ENCODE data around the gene ATP5MG. TPM values are rescaled to one million over a fixed set of nuclear protein-coding genes. Genes with fewer than 3 reads are reported as not detected.

ATP5MG gene
- total RNA-seq, 4 donors from 2014 or later = 36.4 to 274 (median 152) TPM

DNA sequence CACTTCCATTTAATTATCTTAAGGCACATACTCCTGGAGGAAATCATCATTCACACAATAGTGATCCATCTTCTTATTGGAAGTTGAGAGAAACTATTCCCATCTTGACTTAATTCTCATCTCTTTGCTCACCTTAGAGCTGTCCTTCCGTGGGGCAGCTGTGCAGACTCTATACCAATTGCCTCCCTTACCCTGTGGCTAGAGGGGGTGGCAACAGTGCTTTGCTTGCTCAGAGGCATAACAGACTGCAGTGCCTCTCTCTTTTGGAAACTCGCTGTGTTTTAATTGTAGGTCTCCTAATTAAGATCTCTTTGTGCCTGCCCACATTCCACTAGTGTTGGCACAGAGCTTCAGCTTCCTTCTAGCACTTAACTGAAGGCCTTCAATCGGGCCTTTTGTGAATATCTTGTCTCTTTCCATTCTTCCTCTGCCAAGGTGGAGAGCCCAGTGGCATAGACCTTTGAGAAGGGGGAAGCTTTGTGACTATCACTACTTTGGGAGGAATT lies 40.4 kb downstream of the ATP5MG start:
- H3K27ac ChIP-seq = no peak overlapping the region
- H3K9me3 ChIP-seq = no peaks in the 10 kb centered on the region
- intact Hi-C loops (cut with DNase I; ENCODE audit: low total_unique reads) = no loop called here
- no peak overlapping the region for H3K4me3 ChIP-seq
- H3K27me3 ChIP-seq = no peaks in the 10 kb centered on the region
- DNase-seq = no peak
- no peaks in the 10 kb centered on the region for H3K4me1 ChIP-seq
- TF ChIP-seq CTCF (IDR thresholded peaks at IDR 0.05) = no peak
- no peaks in the 10 kb centered on the region for H3K36me3 ChIP-seq

DNA sequence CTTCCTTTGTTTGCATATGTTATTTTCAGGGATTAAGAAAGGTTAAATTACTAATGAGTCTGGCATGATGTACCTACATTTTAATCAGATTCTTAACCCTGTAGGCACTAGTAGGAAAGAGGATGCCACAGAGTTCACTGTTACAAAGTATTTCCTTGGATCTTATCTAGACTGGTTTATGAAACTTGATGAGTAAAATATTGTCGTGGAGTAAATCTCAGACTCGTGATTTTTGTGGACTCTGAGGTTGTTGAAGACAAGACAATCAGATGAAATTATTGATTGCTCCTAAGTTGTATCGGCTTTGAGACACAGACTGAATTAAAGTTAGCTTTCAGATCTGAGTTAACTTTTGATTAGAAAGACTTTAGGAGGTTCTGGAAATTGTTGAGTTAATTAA lies 40.9 kb downstream of the ATP5MG start:
- intact Hi-C loops (cut with DNase I; ENCODE audit: low total_unique reads) = no loop called here
- no peak for TF ChIP-seq POLR2A (IDR thresholded peaks at IDR 0.05)
- no peak for TF ChIP-seq CTCF (IDR thresholded peaks at IDR 0.05)
- Histone ChIP-seq H3K4me1 (no peaks in the 10 kb centered on the region), H3K27ac (no peak overlapping the region), H3K9me3 (no peaks in the 10 kb centered on the region), H3K36me3 (no peaks in the 10 kb centered on the region), H3K4me3 (no peak overlapping the region), H3K27me3 (no peaks in the 10 kb centered on the region)
- no peak for DNase-seq

DNA sequence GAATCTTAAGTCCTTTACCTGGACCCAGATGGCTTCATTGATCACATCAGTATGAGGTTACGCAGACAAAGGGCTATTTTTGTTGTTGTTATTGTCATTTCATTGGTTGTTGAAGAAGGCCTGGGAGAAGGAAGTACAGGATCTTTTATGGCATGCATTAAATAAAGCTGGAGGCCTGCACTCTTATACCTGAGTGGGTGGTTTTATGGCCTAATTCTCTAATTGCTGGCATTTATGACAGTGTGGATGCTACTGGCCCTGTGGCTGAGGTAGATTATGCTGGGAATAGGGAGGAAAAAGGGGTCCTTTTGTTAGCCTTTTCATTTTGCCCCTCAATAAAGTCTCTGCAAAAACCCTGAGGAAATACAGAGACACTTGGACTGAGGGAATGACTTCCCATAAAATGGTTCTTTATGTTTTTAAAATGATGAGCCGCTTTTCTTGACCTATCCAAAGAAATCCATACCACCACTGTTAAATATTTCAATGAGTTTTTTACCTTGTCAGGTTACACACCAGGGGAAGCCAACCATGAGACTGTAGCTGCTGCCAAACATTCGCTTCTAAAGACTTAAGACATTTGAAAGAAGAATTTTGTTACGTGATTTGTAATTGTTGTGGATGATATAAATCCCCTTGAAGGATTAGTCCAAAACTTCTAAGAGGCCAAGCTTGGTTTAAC lies 41.6 kb downstream of the ATP5MG start:
- DNase-seq = no peak
- Histone ChIP-seq H3K27me3 (no peaks in the 10 kb centered on the region), H3K4me3 (no peak overlapping the region), H3K4me1 (no peaks in the 10 kb centered on the region), H3K27ac (no peak overlapping the region), H3K9me3 (no peaks in the 10 kb centered on the region), H3K36me3 (no peaks in the 10 kb centered on the region)
- no peak for TF ChIP-seq CTCF (IDR thresholded peaks at IDR 0.05)
- intact Hi-C loops (cut with DNase I; ENCODE audit: low total_unique reads) = no loop called here

DNA sequence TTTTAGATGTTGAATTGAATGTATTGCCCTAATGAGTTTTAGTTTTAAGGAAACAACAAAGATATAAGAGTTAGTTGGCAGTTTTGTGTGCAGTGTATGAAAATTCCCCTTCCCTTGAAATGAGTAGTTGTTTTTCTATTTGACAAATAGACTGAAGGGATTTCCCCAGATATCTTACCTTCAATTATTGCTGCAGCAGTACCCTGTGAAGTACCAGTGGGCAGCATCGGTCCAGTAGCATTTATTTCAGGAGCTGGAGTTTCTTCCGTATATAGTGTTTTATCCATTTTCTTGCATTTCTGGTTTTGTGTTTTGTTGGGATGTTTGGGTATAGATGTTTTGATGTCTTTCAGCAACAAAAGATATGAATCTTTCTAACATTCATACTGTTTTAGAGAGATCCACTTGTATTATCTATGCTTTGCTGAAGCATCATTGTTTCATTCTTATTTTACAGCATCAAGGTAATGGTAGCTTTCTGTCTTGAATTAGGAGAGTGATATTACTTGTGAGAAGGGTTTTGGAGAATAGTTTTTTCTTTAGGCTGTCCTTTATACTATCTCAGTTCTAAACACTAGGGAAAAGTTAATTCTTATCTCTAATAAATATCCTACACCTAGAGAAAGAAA lies 42.3 kb downstream of the ATP5MG start:
- Histone ChIP-seq H3K27ac (no peak overlapping the region), H3K4me3 (no peak overlapping the region), H3K36me3 (no peaks in the 10 kb centered on the region), H3K27me3 (no peaks in the 10 kb centered on the region), H3K9me3 (no peaks in the 10 kb centered on the region), H3K4me1 (no peaks in the 10 kb centered on the region)
- DNase-seq = no peak
- TF ChIP-seq CTCF (IDR thresholded peaks at IDR 0.05) = no peak
- TF ChIP-seq POLR2A (IDR thresholded peaks at IDR 0.05) = no peak
- intact Hi-C loops (cut with DNase I; ENCODE audit: low total_unique reads) = no loop called here

GRCh38 chr11:118447423-118447822 lies 46.0 kb downstream of the ATP5MG start:
- H3K4me3 ChIP-seq = no peak overlapping the region
- H3K4me1 ChIP-seq = no peaks in the 10 kb centered on the region
- TF ChIP-seq CTCF (IDR thresholded peaks at IDR 0.05) (no peak), POLR2A (IDR thresholded peaks at IDR 0.05) (no peak)
- no peaks in the 10 kb centered on the region for H3K27me3 ChIP-seq
- intact Hi-C loops (cut with DNase I; ENCODE audit: low total_unique reads) = no loop called here
- no peak for DNase-seq
- H3K36me3 ChIP-seq = no peaks in the 10 kb centered on the region
- H3K27ac ChIP-seq = no peak overlapping the region
- H3K9me3 ChIP-seq = no peaks in the 10 kb centered on the region

Measured in uterus (tissue), 4 donors.